Heart left ventricle (tissue), 16 donors: Measurements from ENCODE around the gene ADCY1. TPM values are rescaled to one million over a fixed set of nuclear protein-coding genes. Genes with fewer than 3 reads are reported as not detected.
"Not testable (repeated sequence)": the region's sequence is repeated elsewhere in the genome, so short reads cannot be mapped to it uniquely, and the experiment has no call there.

ENCODE experiments used
- ATAC-seq, 4 donors: fragments of 200-7000 bp; cut with Tn5 transposase; one replicate each; pipeline ENCODE4 v1.9.1; 2020 to 2022; ENCODE audit warnings: moderate library complexity in 4 of 4, mild to moderate bottlenecking in 3 of 4, moderate number of reproducible peaks in 1 of 4
- DNase-seq, 5 donors: peaks; one replicate each; pipeline ENCODE4 v3.0.0-alpha.2; 2020
- H3K27ac ChIP-seq, 12 donors: fragments of 200-600 bp; sonication (generic) in 4 of 12; one replicate each; pipeline versions ENCODE4 v1.5.0 to v1.8.0; 2016 to 2022; ENCODE audit warnings: mild to moderate bottlenecking in 2 of 12
- H3K27me3 ChIP-seq, 9 donors: fragments of 200-600 bp; sonication (generic) in 2 of 9; one replicate each; pipeline versions ENCODE4 v1.5.1 to v1.8.0; 2016 to 2022; ENCODE audit warnings: mild to moderate bottlenecking in 3 of 9
- H3K36me3 ChIP-seq, 9 donors: fragments of 200-600 bp; sonication (generic) in 2 of 9; one replicate each; pipeline versions ENCODE4 v1.5.0 to v1.8.0; 2018 to 2022; ENCODE audit warnings: mild to moderate bottlenecking in 2 of 9
- H3K4me1 ChIP-seq, 12 donors: fragments of 200-600 bp; sonication (generic) in 4 of 12; one replicate each; pipeline versions ENCODE4 v1.5.0 to v1.8.0; 2016 to 2022; ENCODE audit warnings: mild to moderate bottlenecking in 3 of 12
- H3K4me3 ChIP-seq, 12 donors: fragments of 200-600 bp; sonication (generic) in 4 of 12; one replicate each; pipeline versions ENCODE4 v1.5.0 to v1.8.0; 2017 to 2022; ENCODE audit warnings: mild to moderate bottlenecking in 9 of 12, moderate library complexity in 4 of 12
- H3K9me3 ChIP-seq, 12 donors: fragments of 200-600 bp; sonication (generic) in 4 of 12; one replicate each; pipeline versions ENCODE4 v1.5.0 to v1.8.0; 2016 to 2022; ENCODE audit warnings: mild to moderate bottlenecking in 1 of 12
- POLR2A ChIP-seq, 2 donors: fragments of 450-650 bp; IDR thresholded peaks; one replicate each; pipeline ENCODE4 v1.6.1; 2017; ENCODE audit warnings: antibody characterized with exemption in 2 of 2, mild to moderate bottlenecking in 2 of 2, moderate library complexity in 2 of 2
- WGBS, 4 donors: extraction: QIAGEN DNeasy Blood & Tissue Kit in 2 of 4; methylation state at CpG; one replicate each; pipeline versions ENCODE4 v1.1.5 to v1.1.7; 2013 to 2018; 5-methylcytosine and 5-hydroxymethylcytosine counted together
- intact Hi-C, 10 donors: fragments of 100-400 bp; cut with DNase I; formaldehyde crosslinking; loops; one replicate each; pipeline versions ENCODE4 v1.11.1 to v1.14.2; 2022
- polyA plus RNA-seq, 2 donors: library from polyadenylated mRNA; stranded (reverse); fragments of 200-250 nt; gene quantifications; one replicate each; pipeline ENCODE4 v1.2.3, GENCODE V29; 2013
- total RNA-seq, 9 donors: library from RNA; depleted of rRNA in 2 of 9; stranded (reverse); fragments of >200 nt in 2 of 9; fragmentation: NEBNext Ultra II Directional in 3 of 9; extraction: Animal tissue kit (Norgen Biotek cat#: 25700) in 3 of 9; gene quantifications; one replicate each; pipeline versions ENCODE4 v1.1.0 to v1.2.4, GENCODE V29; 2016 to 2023
- TF ChIP-seq, protein P1 (sequence below), 12 donors: fragments of 200-600 bp; sonication (generic) in 4 of 12; IDR thresholded peaks; one replicate each; pipeline versions ENCODE4 v1.5.0 to v1.8.0; 2018 to 2022; ENCODE audit warnings: antibody characterized with exemption in 12 of 12, mild to moderate bottlenecking in 5 of 12
- donor health status: ischemic (EF 13 %, LVEDD 7.1; RV severe dilation, severe dysfunction).
- donor health status: healthy with polysubstance abuse.
- donor health status: DM: no; HTN: yes; CAD: no.
- donor health status: DM: no; HTN: no; CAD: no.
- donor health status: ischemic (EF 25% LVEDD 6.9; RV normal size, moderate dysfunction).
- donor health status: ischemic (EF 25% LVEDD 5.7; RV mildly dilated, moderate dysfunction).
- donor health status: healthy.
- donor health status: DM: yes; HTN: yes; CAD: no.
- donor health status: ischemic (EF 35%, LVEDD 5.7; RV mildly dilated, moderate dysfunction).
- donor health status: nonischemic (EF 11% LVEDD 7.7; RV severe dilation, severe dysfunction).
- donor health status: DM: yes; HTN: yes; CAD: no.
- donor health status: PGD.
- donor health status: ischemic (EF 29% LVEDD 5.4; RV normal size, mild dysfunction).
- donor health status: nonischemic (EF 23%, LVEDD 6.1; RV moderate dilation, normal function).

The ADCY1 gene
- total and polyA plus RNA-seq, 11 donors = 0.73 to 10.8 (median 3.6) TPM

DNA sequence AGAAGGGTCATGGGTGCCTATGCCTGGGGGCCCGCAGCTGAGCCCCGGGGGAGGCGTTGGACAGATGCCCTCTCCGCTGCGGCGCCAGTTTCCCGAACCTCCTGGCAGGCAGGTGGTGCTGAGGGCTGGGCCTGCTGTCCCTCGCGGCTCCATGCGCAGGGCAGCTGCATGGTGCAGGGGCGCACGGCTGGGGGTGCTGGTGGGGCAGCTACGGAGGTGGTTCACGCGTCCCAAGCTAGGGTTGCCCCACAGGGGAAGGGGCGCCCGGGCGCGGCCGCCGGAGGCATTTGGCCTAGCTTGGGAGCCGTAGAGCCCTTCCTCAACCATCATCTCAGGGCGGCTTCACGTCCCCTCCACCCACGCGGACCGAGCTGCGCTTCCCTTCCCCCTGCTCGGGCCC is 152.7 kb downstream of the ADCY1 start:
- intact Hi-C loops = no loop called here
- Histone ChIP-seq H3K9me3 (no peaks in the 10 kb centered on the region), H3K27me3 (no peaks in the 10 kb centered on the region), H3K4me3 (no peak overlapping the region), H3K36me3 (peaks cover 0 to 76% (median 55%) of the 10 kb centered on the region in 9 donors), H3K4me1 (no peaks in the 10 kb centered on the region), H3K27ac (no peak overlapping the region)
- ATAC-seq (peak in 1 of 4 donors; percentile 46), DNase-seq (no peak)
- TF ChIP-seq POLR2A (IDR thresholded peaks at IDR 0.05) = no peak
- TF ChIP-seq, protein P1, sequence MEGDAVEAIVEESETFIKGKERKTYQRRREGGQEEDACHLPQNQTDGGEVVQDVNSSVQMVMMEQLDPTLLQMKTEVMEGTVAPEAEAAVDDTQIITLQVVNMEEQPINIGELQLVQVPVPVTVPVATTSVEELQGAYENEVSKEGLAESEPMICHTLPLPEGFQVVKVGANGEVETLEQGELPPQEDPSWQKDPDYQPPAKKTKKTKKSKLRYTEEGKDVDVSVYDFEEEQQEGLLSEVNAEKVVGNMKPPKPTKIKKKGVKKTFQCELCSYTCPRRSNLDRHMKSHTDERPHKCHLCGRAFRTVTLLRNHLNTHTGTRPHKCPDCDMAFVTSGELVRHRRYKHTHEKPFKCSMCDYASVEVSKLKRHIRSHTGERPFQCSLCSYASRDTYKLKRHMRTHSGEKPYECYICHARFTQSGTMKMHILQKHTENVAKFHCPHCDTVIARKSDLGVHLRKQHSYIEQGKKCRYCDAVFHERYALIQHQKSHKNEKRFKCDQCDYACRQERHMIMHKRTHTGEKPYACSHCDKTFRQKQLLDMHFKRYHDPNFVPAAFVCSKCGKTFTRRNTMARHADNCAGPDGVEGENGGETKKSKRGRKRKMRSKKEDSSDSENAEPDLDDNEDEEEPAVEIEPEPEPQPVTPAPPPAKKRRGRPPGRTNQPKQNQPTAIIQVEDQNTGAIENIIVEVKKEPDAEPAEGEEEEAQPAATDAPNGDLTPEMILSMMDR (IDR thresholded peaks at IDR 0.05) = no peak
- WGBS, 4 donors = 99% methylated on average over 15 to 29 of the region's 29 CpGs

DNA sequence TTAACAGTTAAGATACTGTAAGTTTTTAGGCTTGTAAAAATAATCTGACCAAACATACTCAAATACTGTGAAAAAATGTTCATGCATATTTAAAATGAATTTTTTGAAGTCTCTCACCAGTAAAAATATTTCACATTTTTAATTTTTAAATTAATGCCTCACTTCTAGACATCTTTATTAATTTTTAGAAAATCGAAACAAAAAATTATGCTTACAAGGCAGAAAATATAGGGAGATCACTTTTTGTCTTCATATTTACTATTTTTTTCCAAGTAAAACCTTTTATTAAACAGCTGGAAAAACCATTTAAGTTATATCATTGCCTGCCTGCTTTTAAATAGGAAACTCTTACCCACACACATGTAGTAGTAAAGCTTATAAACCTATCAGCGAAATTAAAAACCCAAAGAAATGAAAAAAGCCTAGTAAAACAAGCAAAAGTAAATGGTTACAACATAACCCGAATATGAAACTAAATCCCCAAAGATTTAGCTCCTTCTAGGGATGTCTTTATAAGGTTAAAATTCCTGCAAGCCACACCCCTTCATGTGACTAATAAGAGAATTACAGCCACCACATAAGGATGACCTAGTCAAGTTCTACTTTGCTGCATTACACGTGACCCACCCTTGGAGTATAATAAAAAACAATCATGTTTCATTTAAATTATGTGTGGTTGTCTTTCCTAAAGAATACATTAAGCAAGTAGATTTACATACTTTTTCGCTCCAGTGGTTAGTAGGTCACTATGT is 157.7 kb downstream of the ADCY1 start:
- ATAC-seq, intact Hi-C loops, DNase-seq, H3K9me3 ChIP-seq, H3K27me3 ChIP-seq, H3K4me1 ChIP-seq, H3K4me3 ChIP-seq: not testable (repeated sequence)
- peak overlapping the region in 1 of 12 donors; percentile 13 for H3K27ac ChIP-seq
- WGBS, 4 donors = 74 to 77% (median 76%) methylated on average over 5 of the region's 5 CpGs
- peaks cover 0 to 63% (median 29%) of the 10 kb centered on the region in 9 donors for H3K36me3 ChIP-seq

DNA sequence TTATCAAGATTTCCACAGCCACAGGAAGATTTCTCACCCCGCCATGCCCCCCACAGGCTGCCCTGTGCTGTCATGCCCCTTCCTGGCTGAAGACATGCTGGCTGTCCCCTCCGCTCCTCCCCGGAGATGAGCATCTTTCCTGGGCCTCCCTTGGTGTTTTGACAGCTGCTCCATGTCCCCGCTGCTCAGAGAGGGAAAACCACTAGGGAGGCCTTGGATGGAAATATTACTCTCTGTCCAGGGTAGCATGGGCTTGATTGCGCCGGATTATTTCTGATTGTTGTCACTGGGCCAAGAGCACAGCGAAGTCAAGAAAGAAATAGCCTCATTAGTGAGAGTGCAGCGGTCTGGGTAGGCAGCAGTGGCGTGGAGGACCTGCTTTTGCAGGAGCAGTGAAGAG is 164.8 kb downstream of the ADCY1 start:
- H3K36me3 ChIP-seq = peaks cover 0 to 67% (median 34%) of the 10 kb centered on the region in 9 donors
- H3K27me3 ChIP-seq, H3K9me3 ChIP-seq, H3K4me3 ChIP-seq, H3K4me1 ChIP-seq, intact Hi-C loops: not testable (repeated sequence)
- 72 to 80% (median 77%) methylated on average over 8 to 9 of the region's 9 CpGs for WGBS, 4 donors
- peak in 3 of 5 donors; percentile 34 to 50 (median 46) for DNase-seq
- ATAC-seq = peak; percentile 42 to 76 (median 62)
- H3K27ac ChIP-seq = peak overlapping the region in 2 of 12 donors; percentile 25 to 46

DNA sequence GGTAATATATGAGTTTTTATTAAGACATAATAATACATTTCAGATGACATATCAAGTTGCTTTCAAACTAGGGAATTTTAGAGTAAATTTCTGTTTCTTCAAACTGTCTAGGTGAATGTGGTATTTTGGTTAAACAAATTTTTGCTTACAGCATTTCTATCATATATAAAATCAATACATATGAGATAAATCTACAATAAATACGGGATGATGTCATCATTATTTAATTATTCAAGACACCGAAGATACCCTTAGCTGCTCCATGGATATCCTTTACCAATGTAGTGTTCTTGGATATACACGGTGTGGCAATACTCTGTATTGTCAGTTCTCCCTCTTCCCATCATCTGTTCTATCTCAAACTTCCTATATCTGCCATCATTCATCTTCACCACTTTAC is 166.4 kb downstream of the ADCY1 start:
- intact Hi-C loops, H3K27me3 ChIP-seq, H3K9me3 ChIP-seq, H3K4me1 ChIP-seq, H3K4me3 ChIP-seq, DNase-seq, ATAC-seq: not testable (repeated sequence)
- WGBS, 4 donors = 78 to 98% (median 97%) methylated on average over 3 of the region's 3 CpGs
- Histone ChIP-seq H3K36me3 (peaks cover 0 to 69% (median 44%) of the 10 kb centered on the region in 9 donors), H3K27ac (peak overlapping the region in 1 of 12 donors; percentile 25)

DNA sequence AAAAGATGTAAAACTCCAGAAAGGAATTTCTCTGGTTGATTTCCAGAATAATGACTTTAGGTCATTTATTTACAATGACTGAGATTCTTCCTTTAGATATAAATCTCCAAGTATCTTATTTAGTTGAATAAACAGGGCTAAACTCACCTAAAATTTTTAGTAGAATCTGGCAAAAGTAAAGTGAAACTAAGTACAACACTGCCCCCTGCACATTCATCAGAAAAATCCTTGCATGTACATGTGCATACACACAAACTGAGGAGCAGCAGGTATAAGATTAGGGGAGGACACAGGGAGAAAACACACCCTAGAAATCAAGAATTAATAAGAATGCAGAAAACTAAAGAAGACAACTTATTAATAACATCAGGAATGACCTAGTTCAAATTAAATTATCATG is 174.8 kb downstream of the ADCY1 start:
- intact Hi-C loops, H3K9me3 ChIP-seq, H3K27me3 ChIP-seq, H3K27ac ChIP-seq, DNase-seq, H3K4me3 ChIP-seq, ATAC-seq, H3K4me1 ChIP-seq: not testable (repeated sequence)
- peaks cover 0 to 94% (median 53%) of the 10 kb centered on the region in 9 donors for H3K36me3 ChIP-seq
- TF ChIP-seq, protein P1 (IDR thresholded peaks at IDR 0.05) = peak in 5 of 12 donors; percentile 17 to 39 (median 22)

DNA sequence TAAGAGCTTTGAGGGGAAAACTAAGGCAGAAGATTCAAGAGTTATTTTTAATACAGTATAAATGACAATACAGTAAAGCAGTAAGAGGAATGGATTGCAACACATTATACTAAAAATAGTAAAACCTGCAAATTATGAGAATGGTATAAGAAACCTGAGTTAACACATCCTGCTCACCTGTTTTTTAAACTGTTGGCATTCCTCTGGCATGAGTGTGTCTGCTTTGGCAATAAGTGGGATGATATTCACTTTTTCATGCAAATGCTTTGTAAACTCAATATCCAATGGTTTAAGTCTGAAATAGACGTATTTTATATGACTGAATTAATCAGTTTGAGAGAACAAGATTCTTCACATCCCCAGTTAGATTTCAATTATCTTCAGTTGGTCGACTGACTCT is 177.2 kb downstream of the ADCY1 start:
- H3K4me1 ChIP-seq, H3K4me3 ChIP-seq, H3K27me3 ChIP-seq, intact Hi-C loops, ATAC-seq, DNase-seq, H3K9me3 ChIP-seq, H3K27ac ChIP-seq: not testable (repeated sequence)
- 90 to 96% (median 93%) methylated on average over 2 of the region's 2 CpGs for WGBS, 4 donors
- H3K36me3 ChIP-seq = peaks cover 0 to 93% (median 48%) of the 10 kb centered on the region in 9 donors

DNA sequence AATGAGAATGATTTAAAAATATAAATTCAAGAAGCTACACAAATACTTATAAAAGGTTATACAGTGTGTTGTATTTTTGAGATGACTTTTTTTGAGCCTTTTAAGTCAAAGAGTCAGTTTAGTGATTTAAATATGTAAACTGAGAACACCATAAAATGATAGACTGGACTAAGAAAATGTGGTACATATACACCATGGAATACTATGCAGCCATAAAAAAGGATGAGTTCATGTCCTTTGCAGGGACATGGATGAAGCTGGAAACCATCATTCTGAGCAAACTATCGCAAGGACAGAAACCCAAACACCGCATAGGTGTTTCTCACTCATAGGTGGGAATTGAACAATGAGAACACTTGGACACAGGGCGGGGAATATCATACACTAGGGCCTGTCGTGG is 182.2 kb downstream of the ADCY1 start:
- ATAC-seq, H3K27me3 ChIP-seq, DNase-seq, H3K27ac ChIP-seq, H3K4me3 ChIP-seq, H3K9me3 ChIP-seq, intact Hi-C loops: not testable (repeated sequence)
- 97 to 99% (median 98%) methylated on average over 3 to 4 of the region's 4 CpGs for WGBS, 4 donors
- Histone ChIP-seq H3K36me3 (peaks cover 0 to 74% (median 26%) of the 10 kb centered on the region in 9 donors), H3K4me1 (peaks cover 0 to 12% (median 0%) of the 10 kb centered on the region in 12 donors)
